Measurements from ENCODE around the gene ZNF530.
A peak's percentile ranks its signal among the peaks of the same experiment; 100 is the strongest.

The ZNF530 gene

DNA sequence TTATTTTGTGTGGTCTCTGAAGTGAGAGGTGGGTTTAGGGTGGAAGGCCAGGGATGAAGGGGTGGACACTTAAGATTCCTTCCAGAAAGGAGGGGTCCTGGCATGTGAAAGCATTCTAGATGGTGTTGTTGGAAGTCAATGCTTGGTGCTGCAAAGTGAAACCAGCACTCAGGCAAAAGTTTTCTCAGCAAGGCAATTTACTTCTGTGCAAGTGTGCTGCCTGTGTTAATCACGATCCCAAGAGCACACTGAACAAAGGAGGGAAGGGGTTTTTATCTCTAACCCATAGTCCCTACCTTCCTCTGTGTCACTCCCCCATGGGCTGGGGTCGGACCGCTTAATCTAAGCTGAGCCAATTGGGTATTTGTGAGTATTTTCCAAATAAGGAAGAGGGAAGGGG lies 15.7 kb downstream of the ZNF530 start:
- DNase-seq: no peak

DNA sequence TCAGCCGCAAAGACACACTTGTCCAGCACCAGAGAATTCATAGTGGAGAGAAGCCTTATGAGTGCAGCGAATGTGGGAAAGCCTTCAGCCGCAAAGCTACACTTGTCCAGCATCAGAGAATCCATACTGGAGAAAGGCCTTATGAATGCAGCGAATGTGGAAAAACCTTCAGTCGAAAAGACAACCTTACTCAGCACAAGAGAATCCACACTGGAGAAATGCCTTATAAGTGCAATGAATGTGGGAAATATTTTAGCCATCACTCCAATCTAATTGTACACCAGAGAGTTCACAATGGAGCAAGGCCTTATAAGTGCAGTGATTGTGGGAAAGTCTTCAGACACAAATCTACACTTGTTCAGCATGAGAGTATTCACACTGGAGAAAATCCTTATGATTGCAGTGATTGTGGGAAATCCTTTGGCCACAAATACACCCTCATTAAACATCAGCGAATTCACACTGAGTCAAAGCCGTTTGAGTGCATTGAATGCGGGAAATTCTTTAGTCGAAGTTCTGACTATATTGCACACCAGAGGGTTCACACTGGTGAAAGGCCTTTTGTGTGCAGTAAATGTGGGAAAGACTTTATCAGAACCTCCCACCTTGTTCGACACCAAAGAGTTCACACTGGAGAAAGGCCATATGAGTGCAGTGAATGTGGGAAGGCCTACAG lies 21.1 kb downstream of the ZNF530 start:
- no peak for DNase-seq

DNA sequence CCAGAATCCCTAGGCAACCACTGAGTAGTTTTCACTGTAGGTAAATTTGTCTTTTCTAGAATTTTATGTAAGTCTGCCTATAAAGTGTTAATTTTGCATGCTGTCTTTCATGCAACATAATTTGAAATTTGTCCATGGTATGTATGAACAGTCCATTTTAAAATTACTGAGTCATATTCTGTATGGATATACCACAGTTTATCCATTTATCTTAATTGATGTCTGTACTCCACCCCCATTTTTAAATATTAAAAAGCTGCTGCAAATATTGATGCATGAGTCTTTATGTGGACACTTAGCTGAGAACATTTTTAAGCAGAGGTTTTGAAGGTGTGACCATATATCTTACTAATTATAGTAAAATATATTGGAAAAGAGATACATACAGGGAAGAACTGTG lies 23.4 kb downstream of the ZNF530 start:
- no peak for DNase-seq

DNA sequence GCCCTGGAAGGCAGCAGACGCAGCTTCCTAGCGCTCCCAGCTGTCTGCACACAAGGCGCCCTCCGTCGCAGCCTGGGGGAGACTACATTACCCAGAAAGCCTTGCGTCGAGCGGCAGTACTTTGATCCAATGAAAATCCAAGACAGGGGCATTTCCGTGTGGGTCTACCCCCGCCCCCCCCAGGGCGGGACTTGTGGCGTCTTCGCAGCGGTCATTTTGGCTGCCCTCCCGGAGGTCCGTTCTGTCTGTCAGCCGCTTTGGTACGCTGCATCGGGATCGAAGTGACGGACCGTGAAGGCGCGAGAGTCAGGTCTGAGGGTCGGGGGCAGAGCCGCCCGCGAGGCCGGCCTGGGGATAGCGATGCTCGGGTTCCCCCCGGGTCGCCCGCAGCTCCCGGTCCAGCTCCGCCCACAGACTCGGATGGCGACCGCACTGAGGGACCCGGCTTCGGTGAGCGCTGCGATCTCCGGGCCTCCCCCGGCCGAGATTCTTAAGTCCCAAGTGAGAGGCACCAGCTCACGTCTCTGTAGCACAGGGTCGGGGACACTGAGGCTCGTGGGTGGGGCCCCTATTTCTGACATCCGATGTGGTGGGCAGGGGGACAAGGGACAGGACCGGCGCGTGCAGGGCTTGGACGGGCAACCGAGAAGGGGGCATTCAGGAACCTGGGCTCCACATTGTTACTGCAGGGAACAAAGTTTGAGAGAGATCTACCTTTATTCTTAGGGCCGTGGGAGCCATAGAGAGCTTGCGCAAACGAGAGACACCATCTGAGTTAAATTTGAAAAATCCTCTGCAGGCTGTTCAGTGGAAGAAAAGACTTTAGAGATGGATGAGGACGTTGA lies 33.5 kb downstream of the ZNF530 start, which contains the start of gene ZNF211:
ZNF211 (plus strand) TSS at position 182 of the 845 bp plus-strand sequence; CDS start at position 361, 179 bp downstream.
- peak; percentile 90 to 96 for DNase-seq

DNA sequence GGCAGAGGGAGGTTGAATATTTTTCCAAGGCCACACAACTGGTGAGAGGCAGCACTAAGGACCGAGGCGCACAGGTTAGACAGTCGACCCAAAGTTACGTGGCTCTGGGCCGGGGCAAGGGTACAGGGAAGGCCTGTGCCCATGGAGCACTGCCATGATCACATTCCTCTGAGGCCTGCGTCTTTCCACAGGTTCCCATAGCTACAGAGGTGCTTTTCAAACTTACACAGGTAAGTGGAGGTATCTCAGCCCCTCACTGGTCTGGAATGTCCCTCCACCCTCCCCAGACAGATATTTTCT lies 34.1 kb downstream of the ZNF530 start:
- DNase-seq: no peak

DNA sequence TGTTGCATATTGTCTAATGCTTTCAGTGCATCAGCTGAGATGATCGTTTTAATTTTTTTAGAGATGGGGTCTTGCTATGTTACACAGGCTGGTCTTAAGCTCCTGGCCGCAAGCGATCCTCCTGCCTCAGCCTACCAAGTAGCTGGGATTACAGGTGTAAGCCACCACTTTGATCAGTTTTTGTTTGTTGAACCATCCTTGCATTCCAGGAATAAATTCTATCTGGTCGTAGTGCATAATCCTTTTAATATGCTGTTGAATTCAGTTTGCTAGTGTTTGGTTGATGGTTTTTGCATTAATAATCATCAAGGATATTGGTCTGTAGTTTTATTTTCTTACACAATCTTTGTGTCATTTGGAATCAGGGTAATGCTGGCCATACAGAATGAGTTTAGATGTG lies 37.7 kb downstream of the ZNF530 start:
- no peak for DNase-seq

DNA sequence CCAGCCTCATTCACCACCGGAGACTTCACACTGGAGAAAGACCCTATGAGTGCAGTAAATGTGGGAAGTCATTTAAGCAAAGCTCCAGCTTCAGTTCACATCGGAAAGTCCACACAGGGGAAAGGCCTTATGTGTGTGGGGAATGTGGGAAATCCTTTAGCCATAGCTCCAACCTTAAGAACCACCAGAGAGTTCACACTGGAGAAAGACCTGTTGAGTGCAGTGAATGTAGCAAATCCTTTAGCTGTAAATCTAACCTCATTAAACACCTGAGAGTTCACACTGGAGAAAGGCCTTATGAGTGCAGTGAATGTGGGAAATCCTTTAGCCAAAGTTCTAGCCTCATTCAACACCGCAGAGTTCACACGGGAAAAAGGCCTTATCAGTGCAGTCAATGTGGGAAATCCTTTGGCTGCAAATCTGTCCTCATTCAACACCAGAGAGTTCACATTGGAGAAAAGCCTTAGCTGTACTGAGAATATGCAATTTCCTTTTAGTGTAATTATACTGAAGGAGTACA lies 42.1 kb downstream of the ZNF530 start:
- DNase-seq: no peak

DNA sequence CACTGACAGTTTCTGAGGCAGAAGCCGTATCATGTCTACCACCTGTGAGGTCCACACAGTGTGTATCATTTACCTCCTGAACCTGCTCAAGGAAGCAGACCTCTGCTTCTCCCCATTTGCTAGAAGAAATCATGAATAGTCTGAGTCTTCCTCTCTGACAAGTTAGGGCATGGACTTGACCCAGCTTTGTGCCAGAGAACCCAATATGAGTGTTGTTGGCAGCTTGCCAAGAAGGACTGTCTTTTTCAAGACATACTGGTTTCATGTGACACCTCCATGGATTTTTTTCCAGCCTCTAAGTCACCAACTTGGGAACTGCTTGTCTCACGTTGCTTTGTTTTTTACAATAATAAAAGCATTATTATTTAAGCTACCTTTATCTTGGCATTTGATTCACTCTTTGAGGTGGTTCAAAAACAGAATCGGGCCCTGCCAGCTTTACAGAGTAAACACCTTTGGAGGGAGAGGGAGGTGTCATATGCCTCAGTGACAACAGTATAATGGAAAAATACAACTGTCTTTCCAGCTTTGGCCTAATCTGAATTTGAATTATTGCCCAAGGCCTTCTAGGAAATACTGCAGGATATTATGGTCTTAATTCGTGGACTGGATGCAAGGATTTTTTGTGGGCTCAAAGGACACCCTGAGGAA lies 42.8 kb downstream of the ZNF530 start:
- no peak for DNase-seq

DNA sequence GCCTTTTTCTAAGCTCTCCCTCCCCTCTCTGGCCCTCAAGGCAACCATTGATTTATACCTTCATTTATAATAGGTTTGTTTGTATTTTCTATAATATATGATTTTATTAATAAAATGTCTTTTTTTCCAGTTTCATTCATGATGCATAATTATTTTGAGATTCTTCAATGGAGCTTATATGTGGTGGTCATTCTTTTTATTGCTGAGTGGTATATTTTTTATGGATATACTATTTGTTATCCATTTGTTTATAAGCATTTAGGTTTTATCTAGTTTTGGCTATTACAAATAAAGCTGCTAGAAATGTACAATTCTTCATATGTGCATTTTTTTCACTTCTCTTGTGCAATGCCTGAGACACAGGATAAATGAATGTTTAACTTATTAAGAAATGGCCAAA lies 44.0 kb downstream of the ZNF530 start:
- DNase-seq: no peak

DNA sequence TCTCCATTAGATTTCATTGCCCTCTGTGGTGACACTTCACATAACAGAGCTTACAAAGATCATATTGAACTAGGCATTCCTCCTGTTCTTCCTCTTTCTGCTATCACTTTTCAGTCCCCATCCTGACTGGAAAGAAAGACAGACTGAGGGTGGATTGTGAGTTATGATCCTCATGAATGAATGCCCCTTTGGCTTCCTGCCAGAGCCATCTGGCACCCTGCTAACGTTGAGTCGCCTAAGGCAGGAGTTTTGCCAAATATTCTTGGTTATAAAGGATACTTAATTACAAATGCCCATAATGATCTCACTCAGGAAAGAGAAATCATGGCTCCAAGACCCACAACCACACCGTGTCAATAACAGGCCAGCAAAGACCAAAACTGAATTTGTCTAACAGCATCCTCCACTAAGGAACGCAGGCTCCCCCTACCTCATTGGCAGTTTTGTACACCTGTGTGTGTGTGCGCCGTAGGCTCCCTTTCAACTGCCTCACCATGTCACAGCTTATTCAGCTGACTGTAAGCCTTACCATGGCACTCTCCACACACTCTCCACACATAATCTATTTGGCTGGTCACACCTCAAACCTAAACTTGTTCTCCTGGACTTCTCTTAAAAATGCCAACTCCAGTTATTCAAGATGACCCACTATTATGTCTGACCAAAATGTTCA lies 48.8 kb downstream of the ZNF530 start:
- no peak for DNase-seq

DNA sequence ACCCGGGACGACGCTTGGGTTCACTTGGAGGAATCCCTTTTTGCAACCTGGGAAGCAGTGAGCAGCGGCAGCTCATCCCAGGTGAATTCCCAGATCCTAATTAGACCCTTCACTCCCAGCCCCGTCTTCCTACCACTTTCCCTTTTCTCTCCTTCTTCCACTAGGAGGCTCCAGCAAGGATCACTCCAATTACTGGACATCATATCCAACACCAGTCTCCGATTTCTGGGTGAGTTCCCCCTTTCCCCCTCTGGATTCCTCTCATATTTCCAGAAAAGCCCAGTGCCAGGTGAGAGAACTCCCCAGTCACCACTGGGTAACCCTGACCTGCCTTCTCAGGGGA lies 51.9 kb downstream of the ZNF530 start:
- no peak for DNase-seq

DNA sequence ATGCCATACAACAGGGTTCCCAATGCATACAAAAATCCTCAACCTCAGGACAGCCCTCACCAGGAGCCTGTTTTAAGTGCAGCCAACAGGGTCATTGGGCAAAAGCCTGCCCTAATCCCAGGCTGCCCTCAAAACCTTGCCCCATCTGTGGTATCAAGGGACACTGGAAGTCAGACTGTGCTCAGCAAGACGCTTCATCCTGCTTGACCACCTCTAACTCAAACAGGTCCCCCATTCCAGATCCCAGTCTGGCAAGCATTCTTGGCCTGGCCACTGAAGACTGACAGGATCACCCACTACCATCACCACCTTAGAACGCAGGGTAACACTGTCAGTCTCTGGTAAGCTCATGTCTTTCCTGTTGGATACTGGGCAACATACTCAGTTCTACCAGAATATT lies 54.0 kb downstream of the ZNF530 start:
- DNase-seq: no peak

DNA sequence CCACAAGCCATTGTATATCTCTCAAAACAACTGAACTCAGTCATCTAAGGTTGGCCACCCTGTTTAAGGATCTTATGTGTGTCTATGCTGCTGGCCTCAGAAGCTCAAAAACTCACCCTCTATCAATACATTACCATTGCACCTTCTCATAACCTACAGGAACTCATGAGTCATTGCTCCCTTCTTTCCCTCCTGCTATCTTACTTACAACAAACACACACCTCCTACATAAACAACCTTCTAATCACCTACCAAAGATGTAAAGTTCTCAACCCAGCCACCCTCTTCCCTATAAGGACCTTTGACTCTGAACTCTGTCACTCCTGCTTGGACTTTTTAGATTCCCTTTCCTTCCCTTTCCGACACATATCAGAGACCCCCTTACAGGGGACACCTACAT lies 55.8 kb downstream of the ZNF530 start:
- DNase-seq: no peak

DNA sequence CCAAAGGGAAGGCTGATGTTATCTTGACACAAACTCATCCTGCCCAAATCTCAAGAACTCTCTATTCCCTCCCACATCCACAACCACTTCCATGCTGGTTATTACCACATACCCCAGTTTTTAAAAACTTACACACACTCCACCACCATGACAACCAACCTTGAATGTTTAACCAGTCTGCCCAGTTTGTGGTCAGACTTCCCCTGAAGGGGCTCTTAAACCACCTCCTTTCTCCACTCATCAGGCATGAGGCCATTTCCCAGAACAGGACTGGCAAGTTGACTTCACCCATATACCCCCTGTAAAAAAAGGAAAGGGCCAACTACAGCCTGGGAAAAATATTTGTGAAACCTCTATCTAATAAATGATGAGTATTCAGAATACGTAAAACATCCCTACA lies 56.7 kb downstream of the ZNF530 start:
- no peak for DNase-seq

Data from NCI-H526 (cell line).